ENCODE data around the gene FGGY. TPM values are rescaled to one million over a fixed set of nuclear protein-coding genes. Genes with fewer than 3 reads are reported as not detected.
A peak's percentile ranks its signal among the peaks of the same experiment; 100 is the strongest.

Gene FGGY
- total RNA-seq, 1 donor from 2014 or later = 16.4 TPM

DNA sequence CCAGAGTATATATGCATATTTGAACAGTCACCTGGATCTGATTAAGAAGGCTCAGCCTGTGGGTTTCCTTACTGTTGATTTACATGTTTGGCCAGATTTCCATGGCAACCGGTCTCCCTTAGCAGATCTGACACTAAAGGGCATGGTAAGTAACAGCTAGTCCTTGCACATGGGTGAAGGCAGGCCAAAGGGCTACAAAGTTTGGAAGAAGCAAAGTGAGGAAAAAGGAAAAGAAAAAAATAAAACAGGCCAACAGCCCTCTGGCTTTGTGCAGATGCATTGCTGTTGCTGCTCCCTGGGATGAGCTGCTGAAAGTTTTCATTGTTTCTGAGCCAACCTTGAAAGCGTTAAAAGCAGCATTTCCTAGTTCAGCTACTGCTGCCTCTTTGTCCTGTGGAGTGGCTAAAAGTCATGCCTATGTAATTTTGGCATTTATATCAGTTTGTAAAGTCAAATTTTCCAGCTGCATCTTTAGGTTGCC is 341.4 kb downstream of the FGGY start:
- TF ChIP-seq, protein P1, sequence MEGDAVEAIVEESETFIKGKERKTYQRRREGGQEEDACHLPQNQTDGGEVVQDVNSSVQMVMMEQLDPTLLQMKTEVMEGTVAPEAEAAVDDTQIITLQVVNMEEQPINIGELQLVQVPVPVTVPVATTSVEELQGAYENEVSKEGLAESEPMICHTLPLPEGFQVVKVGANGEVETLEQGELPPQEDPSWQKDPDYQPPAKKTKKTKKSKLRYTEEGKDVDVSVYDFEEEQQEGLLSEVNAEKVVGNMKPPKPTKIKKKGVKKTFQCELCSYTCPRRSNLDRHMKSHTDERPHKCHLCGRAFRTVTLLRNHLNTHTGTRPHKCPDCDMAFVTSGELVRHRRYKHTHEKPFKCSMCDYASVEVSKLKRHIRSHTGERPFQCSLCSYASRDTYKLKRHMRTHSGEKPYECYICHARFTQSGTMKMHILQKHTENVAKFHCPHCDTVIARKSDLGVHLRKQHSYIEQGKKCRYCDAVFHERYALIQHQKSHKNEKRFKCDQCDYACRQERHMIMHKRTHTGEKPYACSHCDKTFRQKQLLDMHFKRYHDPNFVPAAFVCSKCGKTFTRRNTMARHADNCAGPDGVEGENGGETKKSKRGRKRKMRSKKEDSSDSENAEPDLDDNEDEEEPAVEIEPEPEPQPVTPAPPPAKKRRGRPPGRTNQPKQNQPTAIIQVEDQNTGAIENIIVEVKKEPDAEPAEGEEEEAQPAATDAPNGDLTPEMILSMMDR (conservative IDR thresholded peaks at IDR 0.05) = no peak
- Mint-ChIP-seq H3K27ac (ENCODE audit: unreplicated experiment) (peak overlapping the region; percentile 52), H3K27me3 (ENCODE audit: low read depth) (no peaks in the 10 kb centered on the region), H3K4me3 (no peak overlapping the region), H3K9me3 (peaks cover 9% of the 10 kb centered on the region), H3K36me3 (ENCODE audit: low read depth) (peaks cover 3% of the 10 kb centered on the region), H3K4me1 (peaks cover 41% of the 10 kb centered on the region)
- DNase-seq (ENCODE audit: low read depth, low spot score) = peak; percentile 3

DNA sequence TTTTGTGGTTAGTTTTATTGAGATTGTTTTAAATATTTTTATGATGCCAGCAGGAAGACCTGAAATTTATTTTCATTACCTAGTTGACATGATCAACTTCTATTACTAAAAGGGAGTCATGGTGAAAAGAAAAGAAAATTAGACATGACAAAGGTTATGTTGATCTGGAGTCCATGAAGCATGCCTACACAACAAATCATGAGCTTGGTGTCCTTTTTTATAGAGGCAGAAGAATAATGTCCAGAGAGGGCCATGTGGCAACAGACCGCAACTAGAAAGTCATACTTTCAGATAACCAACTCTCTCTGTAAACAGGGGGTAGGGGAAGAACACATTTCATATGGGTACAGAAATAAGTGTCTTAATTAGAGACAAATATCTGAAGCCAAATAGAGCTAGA is 342.4 kb downstream of the FGGY start:
- no peak for DNase-seq (ENCODE audit: low read depth, low spot score)
- H3K27ac Mint-ChIP-seq (ENCODE audit: unreplicated experiment) = peak overlapping the region; percentile 79
- H3K36me3 Mint-ChIP-seq (ENCODE audit: low read depth) = peaks cover 3% of the 10 kb centered on the region
- TF ChIP-seq, protein P1 (conservative IDR thresholded peaks at IDR 0.05) = no peak
- H3K4me1 Mint-ChIP-seq = peaks cover 35% of the 10 kb centered on the region
- H3K4me3 Mint-ChIP-seq = no peak overlapping the region
- H3K27me3 Mint-ChIP-seq (ENCODE audit: low read depth) = no peaks in the 10 kb centered on the region
- H3K9me3 Mint-ChIP-seq = peaks cover 7% of the 10 kb centered on the region

DNA sequence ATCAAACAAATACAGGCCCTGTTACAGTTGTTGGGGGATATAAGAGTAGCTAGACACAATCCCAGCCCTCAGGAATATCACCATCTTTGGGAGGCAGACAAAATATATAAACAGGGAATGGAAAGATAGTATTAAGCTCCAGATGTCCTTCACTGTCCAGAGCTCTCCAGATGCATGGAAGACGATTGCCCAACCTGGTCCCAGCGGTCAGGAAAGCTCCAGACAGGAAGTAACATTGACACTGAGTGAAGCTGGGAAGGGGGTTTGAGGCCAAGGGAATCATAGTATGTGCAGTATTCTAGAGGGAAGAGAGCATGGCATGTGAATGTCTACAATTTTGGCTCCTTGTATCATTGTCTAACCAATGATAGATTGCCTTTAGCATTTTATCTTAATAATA is 344.0 kb downstream of the FGGY start:
- Mint-ChIP-seq H3K27me3 (ENCODE audit: low read depth) (no peaks in the 10 kb centered on the region), H3K27ac (ENCODE audit: unreplicated experiment) (no peak overlapping the region), H3K4me3 (no peak overlapping the region), H3K9me3 (peaks cover 7% of the 10 kb centered on the region), H3K4me1 (peaks cover 27% of the 10 kb centered on the region), H3K36me3 (ENCODE audit: low read depth) (peaks cover 3% of the 10 kb centered on the region)
- no peak for DNase-seq (ENCODE audit: low read depth, low spot score)
- TF ChIP-seq, protein P1 (conservative IDR thresholded peaks at IDR 0.05) = no peak

DNA sequence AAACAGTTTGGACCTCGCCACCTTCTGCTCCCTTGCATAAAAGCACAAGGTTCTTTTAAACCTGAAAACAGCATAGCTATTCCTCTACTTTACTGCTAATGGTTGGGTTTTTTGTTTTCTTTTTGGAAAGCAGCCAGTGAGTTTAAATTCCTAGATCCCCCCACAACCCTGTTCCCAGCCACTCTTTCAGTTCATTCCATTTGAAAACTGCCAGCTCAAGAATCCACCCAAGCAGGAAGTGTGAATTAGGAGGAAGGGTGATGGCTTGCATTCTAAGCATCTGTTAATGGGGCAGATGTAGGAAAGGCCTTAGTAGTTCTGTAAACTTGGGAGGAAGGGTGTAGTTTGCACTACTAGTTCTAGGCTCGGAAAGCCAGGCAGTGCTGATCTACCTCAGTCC is 344.9 kb downstream of the FGGY start:
- Mint-ChIP-seq H3K9me3 (peaks cover 11% of the 10 kb centered on the region), H3K27ac (ENCODE audit: unreplicated experiment) (peak overlapping the region; percentile 46), H3K4me3 (no peak overlapping the region), H3K27me3 (ENCODE audit: low read depth) (no peaks in the 10 kb centered on the region), H3K36me3 (ENCODE audit: low read depth) (peaks cover 3% of the 10 kb centered on the region), H3K4me1 (peaks cover 28% of the 10 kb centered on the region)
- TF ChIP-seq, protein P1 (conservative IDR thresholded peaks at IDR 0.05) = no peak
- DNase-seq (ENCODE audit: low read depth, low spot score) = no peak

DNA sequence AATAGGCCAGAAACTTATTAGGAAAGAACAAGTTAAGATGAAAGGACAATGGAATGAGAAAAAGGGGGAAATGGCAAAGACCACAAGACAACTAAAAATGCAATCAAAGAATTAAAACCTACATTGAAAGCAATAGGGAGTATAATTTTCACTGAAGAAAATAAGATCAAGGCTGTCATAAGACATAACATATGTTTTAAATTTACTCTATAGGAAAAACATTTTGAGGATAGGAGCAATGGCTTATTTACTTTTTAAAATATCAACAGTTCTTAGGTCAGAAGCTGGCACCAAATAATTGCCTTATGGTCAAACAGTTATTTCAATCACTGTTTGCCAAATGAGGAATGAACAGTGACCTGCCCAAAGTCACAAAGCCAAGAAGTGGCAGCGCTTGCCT is 346.6 kb downstream of the FGGY start:
- no peaks in the 10 kb centered on the region for H3K27me3 Mint-ChIP-seq (ENCODE audit: low read depth)
- DNase-seq (ENCODE audit: low read depth, low spot score) = no peak
- no peak overlapping the region for H3K4me3 Mint-ChIP-seq
- no peak overlapping the region for H3K27ac Mint-ChIP-seq (ENCODE audit: unreplicated experiment)
- TF ChIP-seq, protein P1 (conservative IDR thresholded peaks at IDR 0.05) = no peak
- H3K4me1 Mint-ChIP-seq = peaks cover 18% of the 10 kb centered on the region
- H3K36me3 Mint-ChIP-seq (ENCODE audit: low read depth) = peaks cover 9% of the 10 kb centered on the region
- H3K9me3 Mint-ChIP-seq = peaks cover 13% of the 10 kb centered on the region

All from neural crest cell (in vitro differentiated cells).